ENCODE results near the gene PLCL2. TPM values are rescaled to one million over a fixed set of nuclear protein-coding genes. Genes with fewer than 3 reads are reported as not detected.

Gene PLCL2
- total RNA-seq, 1 donor, result 21.5 TPM

GRCh38 chr3:17063596-17063995 lies 178.8 kb downstream of the PLCL2 start:
- DNase-seq (ENCODE audit: low read depth in 2 of 3, low spot score in 2 of 3), result no peak

DNA sequence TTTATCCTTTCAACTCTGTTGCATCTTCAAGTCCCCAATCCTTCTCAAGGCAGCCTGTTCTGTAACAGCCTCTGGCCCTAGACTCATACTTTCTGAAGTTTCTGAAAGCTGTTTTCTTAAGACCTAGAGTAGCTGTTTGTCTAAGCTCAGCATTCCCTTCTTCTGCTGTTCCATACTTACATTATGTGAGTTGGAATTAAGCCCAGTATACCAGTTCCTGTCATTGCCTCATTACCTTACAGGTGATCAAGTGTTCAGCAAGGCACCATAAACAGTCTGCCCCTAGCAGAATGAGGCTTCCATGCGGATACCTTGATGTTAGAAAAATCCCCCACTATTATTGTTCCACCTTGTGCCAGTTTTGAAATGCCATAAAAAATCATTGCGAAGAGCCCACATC lies 180.6 kb downstream of the PLCL2 start:
- DNase-seq (ENCODE audit: low read depth in 2 of 3, low spot score in 2 of 3), result no peak

- DNase-seq (ENCODE audit: low read depth in 2 of 3, low spot score in 2 of 3), result no peak
Measured at GRCh38 chr3:17065881-17066280, 181.1 kb downstream of the PLCL2 start.

DNA sequence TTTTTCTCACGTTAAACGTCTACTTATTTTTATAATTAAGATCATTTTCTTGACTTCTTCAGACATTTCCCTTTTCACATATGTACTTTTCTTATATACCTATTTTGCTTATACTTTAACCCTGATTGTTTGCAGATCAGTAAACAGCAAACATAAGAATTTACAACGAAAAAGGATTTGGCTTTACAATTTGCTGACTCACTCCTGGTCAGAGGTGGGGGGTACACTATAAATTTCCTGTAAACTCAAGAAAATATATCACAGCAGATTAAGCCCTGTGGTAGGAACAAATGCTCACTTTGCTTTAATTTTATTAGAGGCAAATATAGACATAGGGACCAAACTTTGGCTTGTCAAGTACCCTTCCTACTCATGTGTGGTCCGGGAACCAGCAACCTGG lies 185.0 kb downstream of the PLCL2 start:
- DNase-seq (ENCODE audit: low read depth in 2 of 3, low spot score in 2 of 3), result no peak

GRCh38 chr3:17070161-17070959 lies 185.6 kb downstream of the PLCL2 start:
- DNase-seq (ENCODE audit: low read depth in 2 of 3, low spot score in 2 of 3), result no peak

GRCh38 chr3:17074559-17074958 lies 189.8 kb downstream of the PLCL2 start:
- DNase-seq (ENCODE audit: low read depth in 2 of 3, low spot score in 2 of 3), result no peak

DNA sequence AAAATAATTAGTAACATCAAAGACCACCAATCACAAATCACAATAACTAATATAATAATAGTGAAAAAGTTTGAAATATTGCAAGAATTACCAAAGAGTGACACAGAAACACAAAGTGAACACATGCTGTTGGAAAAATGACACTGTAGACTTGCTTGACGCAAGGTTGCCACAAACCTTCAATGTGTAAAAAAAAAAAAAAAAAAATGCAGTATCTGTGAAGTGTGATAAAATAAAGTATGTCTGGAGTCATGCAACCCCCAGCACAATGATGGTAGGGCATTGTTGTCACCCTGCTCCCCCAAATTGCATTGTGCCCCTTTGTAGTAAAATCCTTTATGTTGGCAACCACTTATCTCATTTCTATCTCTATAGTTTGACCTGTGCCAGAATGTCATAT lies 190.6 kb downstream of the PLCL2 start:
- DNase-seq (ENCODE audit: low read depth in 2 of 3, low spot score in 2 of 3), result no peak

DNA sequence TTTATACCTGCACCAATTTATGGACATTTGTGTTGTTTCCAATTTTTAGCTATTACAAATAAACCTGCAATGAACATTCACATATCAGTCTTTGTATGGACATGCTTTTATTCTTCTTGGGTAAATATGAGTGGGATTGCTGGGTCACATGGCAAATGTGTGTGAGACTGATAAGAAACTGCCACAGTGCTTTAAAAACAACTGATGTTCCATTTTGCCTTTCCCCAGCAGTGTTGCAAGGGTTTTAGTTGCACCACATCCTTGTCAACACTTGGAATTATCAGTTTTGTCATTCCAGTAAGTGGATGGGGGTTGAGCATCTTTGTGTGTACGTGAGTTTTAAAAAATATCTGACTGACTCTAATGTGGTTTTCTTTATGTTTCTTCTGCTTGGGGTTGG lies 191.2 kb downstream of the PLCL2 start:
- DNase-seq (ENCODE audit: low read depth in 2 of 3, low spot score in 2 of 3), result no peak

- DNase-seq (ENCODE audit: low read depth in 2 of 3, low spot score in 2 of 3), result peak in 1 of 3 donors; percentile 18
Measured at GRCh38 chr3:17076940-17077605, 192.3 kb downstream of the PLCL2 start.

DNA sequence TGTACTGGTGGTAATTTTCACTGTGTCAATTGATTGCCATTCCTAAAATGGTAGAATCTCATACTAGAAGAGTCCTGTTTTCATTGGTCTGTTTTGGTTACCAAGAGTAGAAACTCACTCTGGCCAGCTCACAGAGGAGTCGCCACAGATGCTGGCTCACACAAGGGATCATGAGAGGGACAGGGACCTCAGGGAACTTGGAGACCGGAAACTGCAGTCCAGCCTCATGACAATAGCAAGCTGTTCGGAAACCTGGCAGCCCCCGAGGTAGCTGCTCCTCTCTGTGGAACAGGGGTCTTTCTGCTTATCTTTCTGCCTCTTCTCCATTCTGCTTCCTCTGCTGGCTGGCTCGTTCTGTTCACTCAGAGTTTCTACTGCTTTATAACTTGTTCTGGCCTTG lies 192.9 kb downstream of the PLCL2 start:
- DNase-seq (ENCODE audit: low read depth in 2 of 3, low spot score in 2 of 3), result no peak

- no peak for DNase-seq (ENCODE audit: low read depth in 2 of 3, low spot score in 2 of 3)
Measured at GRCh38 chr3:17078926-17079465, 194.2 kb downstream of the PLCL2 start.

- no peak for DNase-seq (ENCODE audit: low read depth in 2 of 3, low spot score in 2 of 3)
Measured at GRCh38 chr3:17079933-17080332, 195.2 kb downstream of the PLCL2 start.

- DNase-seq (ENCODE audit: low read depth in 2 of 3, low spot score in 2 of 3), result no peak
Measured at GRCh38 chr3:17081520-17081919, 196.8 kb downstream of the PLCL2 start.

- DNase-seq (ENCODE audit: low read depth in 2 of 3, low spot score in 2 of 3), result no peak
Measured at GRCh38 chr3:17087509-17087908, 202.8 kb downstream of the PLCL2 start.

DNA sequence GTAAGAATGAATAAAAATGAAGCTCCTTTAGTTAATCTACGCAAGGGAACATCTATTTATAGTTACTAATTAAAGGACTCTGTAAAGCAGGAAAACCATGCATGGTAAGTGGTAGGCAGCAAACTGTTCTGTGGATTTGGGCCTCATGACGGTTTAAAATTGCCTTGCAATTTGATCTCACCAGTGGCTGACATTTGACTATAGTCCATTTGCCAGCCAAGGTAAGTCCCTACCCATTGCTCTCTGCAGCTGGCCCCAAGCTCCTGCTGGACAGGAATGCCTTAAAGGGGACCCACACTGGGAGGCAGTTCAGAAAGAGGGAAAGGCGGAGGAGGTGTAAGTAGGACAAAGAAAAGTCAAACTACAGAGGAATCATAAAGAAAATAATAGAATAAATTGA lies 203.3 kb downstream of the PLCL2 start:
- DNase-seq (ENCODE audit: low read depth in 2 of 3, low spot score in 2 of 3), result no peak

DNA sequence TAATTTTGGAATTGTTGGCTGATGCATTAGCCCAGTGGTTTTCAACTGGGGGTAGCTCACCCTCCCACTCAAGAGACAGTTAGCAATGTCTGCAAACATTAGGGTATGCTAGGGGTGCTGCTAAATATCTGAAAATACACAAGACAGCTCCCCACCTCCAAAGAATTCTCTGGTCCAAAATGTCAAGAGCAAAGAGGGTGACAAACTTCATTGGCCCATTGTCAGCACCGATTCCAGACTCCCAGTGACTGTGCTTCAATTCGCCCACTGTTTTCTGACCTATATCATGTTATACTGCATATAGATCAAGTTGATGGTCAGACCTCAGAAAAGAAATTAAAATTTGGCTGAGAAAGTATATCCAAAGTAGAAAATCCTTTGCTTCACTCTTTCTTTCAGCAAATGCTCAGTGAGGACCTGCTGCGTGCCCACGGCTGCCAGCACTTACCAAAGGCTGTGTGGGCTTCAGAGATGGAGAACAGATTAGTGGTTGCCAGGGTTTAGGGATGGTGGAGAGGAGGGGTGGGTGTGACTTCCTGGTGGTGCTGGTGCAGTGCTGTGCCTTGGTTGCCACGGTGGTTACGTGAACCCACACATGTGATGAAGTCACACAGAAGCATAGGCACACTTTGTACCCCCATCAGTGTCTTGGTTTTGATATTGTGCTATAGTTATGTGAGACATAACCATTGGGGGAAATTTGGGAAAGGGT lies 204.0 kb downstream of the PLCL2 start:
- no peak for DNase-seq (ENCODE audit: low read depth in 2 of 3, low spot score in 2 of 3)

- DNase-seq (ENCODE audit: low read depth in 2 of 3, low spot score in 2 of 3), result no peak
Measured at GRCh38 chr3:17089314-17089700, 204.6 kb downstream of the PLCL2 start.

DNA sequence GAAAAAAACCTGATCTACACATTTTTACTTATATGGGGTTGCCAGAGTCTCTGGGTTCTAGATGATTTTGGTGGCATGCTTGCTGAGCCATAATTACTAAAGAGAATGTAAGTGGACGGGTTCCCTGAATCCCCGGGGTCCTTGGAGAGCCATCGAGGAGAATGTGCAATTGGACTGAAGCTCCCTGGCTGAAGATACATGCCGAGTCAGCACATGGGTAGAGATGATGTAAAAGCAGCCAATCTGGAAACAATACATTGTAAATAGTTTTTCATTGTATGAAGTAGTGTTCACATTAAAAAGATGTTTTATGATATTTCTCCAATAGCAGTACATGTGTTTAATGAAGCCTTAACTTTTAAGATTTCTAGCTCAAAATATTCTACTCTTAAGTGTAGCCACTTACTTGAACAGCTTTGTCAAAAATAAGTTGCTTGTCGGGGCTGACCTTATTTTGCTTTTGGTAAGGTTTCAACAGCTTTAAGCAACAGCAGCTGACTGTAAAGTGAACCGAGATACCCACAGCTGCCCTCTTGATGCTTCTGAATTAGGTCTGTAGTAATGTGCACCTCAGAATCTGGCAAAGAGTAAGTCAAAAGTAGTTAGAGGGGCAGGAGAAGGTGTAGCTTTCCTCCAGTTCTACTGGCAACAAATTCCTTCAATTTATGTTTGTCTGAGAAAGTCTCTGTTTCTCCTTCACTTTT lies 205.7 kb downstream of the PLCL2 start:
- no peak for DNase-seq (ENCODE audit: low read depth in 2 of 3, low spot score in 2 of 3)

GRCh38 chr3:17091910-17092582 lies 207.3 kb downstream of the PLCL2 start:
- no peak for DNase-seq (ENCODE audit: low read depth in 2 of 3, low spot score in 2 of 3)

DNA sequence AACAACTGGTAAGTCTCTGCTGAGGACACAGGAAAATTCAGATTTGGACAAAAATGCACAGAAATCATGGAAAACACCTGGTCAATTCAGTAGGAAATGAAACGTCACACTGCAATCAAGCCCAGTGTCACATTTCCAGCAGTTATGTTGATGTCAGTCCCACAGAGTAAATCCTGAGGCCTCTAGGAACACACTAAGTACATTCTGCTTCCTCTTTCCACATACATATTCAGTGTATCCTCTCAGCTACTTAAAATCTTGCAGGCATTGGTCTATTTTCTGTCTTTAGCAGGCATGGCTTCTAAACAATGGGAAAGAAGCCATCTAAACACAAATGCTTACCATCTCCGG lies 207.8 kb downstream of the PLCL2 start:
- no peak for DNase-seq (ENCODE audit: low read depth in 2 of 3, low spot score in 2 of 3)

Measured in hematopoietic multipotent progenitor cell (in vitro differentiated cells).